ENCODE data around the gene KLHL22.

GRCh38 chr22:20418211-20418788 lies 77.3 kb downstream of the KLHL22 start:
- TF ChIP-seq GLIS3 (CRISPR knock-in tag; IDR thresholded peaks at IDR 0.05) (no peak), PPARA (CRISPR knock-in tag; IDR thresholded peaks at IDR 0.05; ENCODE audit: borderline replicate concordance) (0 out of 2 replicates have a peak, but pooled peaks have one; percentile 58), CSDC2 (CRISPR knock-in tag; IDR thresholded peaks at IDR 0.05) (no peak), PATZ1 (CRISPR knock-in tag; IDR thresholded peaks at IDR 0.05; ENCODE audit: borderline replicate concordance) (no peak), SNAI2 (CRISPR knock-in tag; IDR thresholded peaks at IDR 0.05) (no peak), RARB (CRISPR knock-in tag; IDR thresholded peaks at IDR 0.05) (no peak), ZC3H10 (CRISPR knock-in tag; IDR thresholded peaks at IDR 0.05) (no peak), ZNF8 (CRISPR knock-in tag; IDR thresholded peaks at IDR 0.05) (no peak), ISL1 (CRISPR knock-in tag; IDR thresholded peaks at IDR 0.05) (no peak), CSRNP3 (CRISPR knock-in tag; IDR thresholded peaks at IDR 0.05) (no peak), BACH2 (CRISPR knock-in tag; IDR thresholded peaks at IDR 0.05; ENCODE audit: borderline replicate concordance) (no peak), ZNF565 (CRISPR knock-in tag; conservative IDR thresholded peaks at IDR 0.05; ENCODE audit: low read depth) (no peak)
